Esophagus (tissue), 2 donors: Measurements from ENCODE around the gene B4GALNT4. TPM values are rescaled to one million over a fixed set of nuclear protein-coding genes. Genes with fewer than 3 reads are reported as not detected.
"Not testable (repeated sequence)": the region's sequence is repeated elsewhere in the genome, so short reads cannot be mapped to it uniquely, and the experiment has no call there.

Source experiments
- H3K27ac ChIP-seq, 2 donors: one replicate each; pipeline ENCODE4 v1.5.1; 2013; ENCODE audit warnings: low read depth in 2 of 2, mild to moderate bottlenecking in 2 of 2, inconsistent platforms in 1 of 2, low read length in 1 of 2, moderate library complexity in 1 of 2
- H3K27me3 ChIP-seq, 2 donors: one replicate each; pipeline ENCODE4 v1.6.1; 2013; ENCODE audit warnings: low read length in 2 of 2, control low read depth in 1 of 2, mild to moderate bottlenecking in 1 of 2; ENCODE audit not compliant: insufficient read depth in 2 of 2, control insufficient read depth in 1 of 2
- H3K36me3 ChIP-seq, 2 donors: one replicate each; pipeline ENCODE4 v1.6.1; 2013; ENCODE audit warnings: low read length in 1 of 2; ENCODE audit not compliant: control insufficient read depth in 2 of 2, insufficient read depth in 2 of 2
- H3K4me1 ChIP-seq, 2 donors: one replicate each; pipeline ENCODE4 v1.6.1; 2013; ENCODE audit warnings: low read length in 1 of 2; ENCODE audit not compliant: control insufficient read depth in 2 of 2, insufficient read depth in 2 of 2
- H3K4me3 ChIP-seq, 2 donors: one replicate each; pipeline ENCODE4 v1.5.1; 2013; ENCODE audit warnings: low read length in 2 of 2, mild to moderate bottlenecking in 2 of 2, low read depth in 1 of 2, moderate library complexity in 1 of 2
- H3K9me3 ChIP-seq, 2 donors: one replicate each; pipeline ENCODE4 v1.6.1; 2013; ENCODE audit warnings: mild to moderate bottlenecking in 2 of 2, low read depth in 1 of 2, low read length in 1 of 2, moderate library complexity in 1 of 2; ENCODE audit not compliant: control insufficient read depth in 2 of 2, insufficient read depth in 1 of 2
- WGBS, 2 donors: extraction: QIAGEN DNeasy Blood & Tissue Kit; methylation state at CpG; one replicate each; pipeline ENCODE4 v1.1.7; 2013; 5-methylcytosine and 5-hydroxymethylcytosine counted together
- polyA plus RNA-seq, 2 donors: library from polyadenylated mRNA; stranded (reverse); fragments of 200-250 nt; gene quantifications; one replicate each; pipeline ENCODE4 v1.2.3, GENCODE V29; 2013
- donor health status: healthy with polysubstance abuse.
- donor health status: Bipolar disorder and iron deficiency.

The B4GALNT4 gene
- polyA plus RNA-seq, 2 donors = 5.0 to 5.2 TPM

DNA sequence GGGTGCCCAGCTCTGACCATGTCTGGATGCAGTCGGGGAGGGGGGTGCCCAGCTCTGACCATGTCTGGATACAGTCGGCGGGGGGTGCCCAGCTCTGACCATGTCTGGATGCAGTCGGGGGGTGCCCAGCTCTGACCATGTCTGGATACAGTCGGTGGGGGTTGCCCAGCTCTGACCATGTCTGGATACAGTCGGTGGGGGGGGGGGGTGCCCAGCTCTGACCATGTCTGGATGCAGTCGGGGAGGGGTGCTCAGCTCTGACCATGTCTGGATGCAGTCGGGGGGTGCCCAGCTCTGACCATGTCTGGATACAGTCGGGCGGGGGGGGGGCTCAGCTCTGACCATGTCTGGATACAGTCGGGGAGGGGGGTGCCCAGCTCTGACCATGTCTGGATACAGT, 42.2 kb downstream of the B4GALNT4 start:
- peaks cover 4 to 23% of the 10 kb centered on the region in 2 donors for H3K4me1 ChIP-seq
- H3K4me3 ChIP-seq, H3K36me3 ChIP-seq, H3K27me3 ChIP-seq, H3K9me3 ChIP-seq, H3K27ac ChIP-seq: not testable (repeated sequence)
- 83 to 88% methylated on average over 9 to 11 of the region's 11 CpGs for WGBS, 2 donors

DNA sequence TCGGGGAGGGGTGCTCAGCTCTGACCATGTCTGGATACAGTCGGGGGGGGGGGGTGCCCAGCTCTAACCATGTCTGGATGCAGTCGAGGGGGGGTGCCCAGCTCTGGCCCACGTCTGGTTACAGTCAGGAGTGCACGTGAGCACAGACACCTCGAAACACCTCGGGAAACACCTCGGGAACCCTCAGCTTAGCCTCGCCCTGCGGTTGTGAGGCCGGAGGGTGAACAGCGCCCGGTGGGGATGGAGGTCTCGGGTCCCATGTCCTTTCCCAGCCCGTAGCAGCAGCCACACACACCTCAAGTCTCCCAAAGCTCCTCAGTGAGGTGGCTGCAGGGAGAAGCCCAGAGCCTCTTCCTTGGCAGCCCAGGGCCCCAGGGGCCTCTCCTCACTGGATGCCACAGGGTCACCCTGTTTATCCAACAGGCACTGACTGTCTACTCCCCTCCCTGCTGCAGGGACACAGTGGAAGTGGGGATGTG, 43.4 kb downstream of the B4GALNT4 start:
- Histone ChIP-seq H3K4me3 (no peak overlapping the region), H3K9me3 (no peaks in the 10 kb centered on the region), H3K27me3 (peaks cover 0 to 5% of the 10 kb centered on the region in 2 donors), H3K4me1 (peaks cover 4 to 15% of the 10 kb centered on the region in 2 donors), H3K36me3 (peaks cover 0 to 2% of the 10 kb centered on the region in 2 donors), H3K27ac (no peak overlapping the region)
- WGBS, 2 donors = 74 to 77% methylated on average over 14 to 15 of the region's 15 CpGs

DNA sequence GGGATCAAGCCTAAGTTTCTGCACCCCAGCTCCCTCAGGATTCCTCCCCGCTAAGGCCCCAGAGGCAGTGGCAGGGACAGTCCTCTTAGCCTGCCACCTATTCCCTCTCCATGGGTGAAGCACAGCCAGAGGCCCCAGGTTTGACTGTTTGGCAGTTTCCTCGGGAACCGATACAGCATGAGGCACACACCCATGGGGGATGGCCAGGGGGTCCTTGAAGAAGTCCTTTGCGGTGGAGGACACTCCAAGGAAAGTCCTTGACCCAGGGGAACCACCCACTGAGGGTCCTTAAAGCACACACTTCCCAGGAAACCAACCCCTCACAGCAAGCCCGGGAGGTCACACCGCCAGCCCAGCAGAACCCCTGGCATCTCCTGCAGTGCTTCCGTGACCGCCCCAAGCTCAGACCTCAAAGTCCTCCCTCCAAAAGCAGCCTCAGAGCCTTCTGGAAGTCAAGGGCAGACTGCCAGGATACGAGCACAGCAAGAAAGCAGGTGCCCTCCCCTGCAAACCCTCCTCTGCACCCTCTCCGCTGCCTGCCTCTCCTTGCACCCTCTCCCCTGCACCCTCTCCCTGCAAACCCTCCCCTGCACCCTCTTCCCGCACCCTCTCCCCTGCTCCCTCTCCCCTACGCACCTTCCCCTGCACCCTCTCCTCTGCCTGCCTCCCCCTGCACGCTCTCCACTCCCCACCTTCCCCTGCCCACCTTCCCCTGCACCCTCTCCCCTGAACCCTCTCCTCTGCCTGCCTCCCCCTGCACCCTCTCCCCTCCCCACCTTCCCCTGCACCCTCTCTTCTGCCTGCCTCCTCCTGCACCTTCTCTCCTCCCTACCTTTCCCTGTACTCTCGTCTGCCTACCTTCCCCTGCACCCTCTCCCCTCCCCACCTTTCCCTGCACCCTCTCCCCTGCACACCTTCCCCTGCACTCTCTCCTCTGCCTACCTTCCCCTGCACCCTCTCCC, 44.1 kb downstream of the B4GALNT4 start:
- peaks cover 0 to 5% of the 10 kb centered on the region in 2 donors for H3K27me3 ChIP-seq
- H3K4me1 ChIP-seq = peaks cover 4 to 13% of the 10 kb centered on the region in 2 donors
- peak overlapping the region in 1 of 2 donors; percentile 15 for H3K4me3 ChIP-seq
- H3K36me3 ChIP-seq = no peaks in the 10 kb centered on the region
- H3K27ac ChIP-seq = no peak overlapping the region
- 55 to 57% methylated on average over 13 of the region's 14 CpGs for WGBS, 2 donors
- no peaks in the 10 kb centered on the region for H3K9me3 ChIP-seq

DNA sequence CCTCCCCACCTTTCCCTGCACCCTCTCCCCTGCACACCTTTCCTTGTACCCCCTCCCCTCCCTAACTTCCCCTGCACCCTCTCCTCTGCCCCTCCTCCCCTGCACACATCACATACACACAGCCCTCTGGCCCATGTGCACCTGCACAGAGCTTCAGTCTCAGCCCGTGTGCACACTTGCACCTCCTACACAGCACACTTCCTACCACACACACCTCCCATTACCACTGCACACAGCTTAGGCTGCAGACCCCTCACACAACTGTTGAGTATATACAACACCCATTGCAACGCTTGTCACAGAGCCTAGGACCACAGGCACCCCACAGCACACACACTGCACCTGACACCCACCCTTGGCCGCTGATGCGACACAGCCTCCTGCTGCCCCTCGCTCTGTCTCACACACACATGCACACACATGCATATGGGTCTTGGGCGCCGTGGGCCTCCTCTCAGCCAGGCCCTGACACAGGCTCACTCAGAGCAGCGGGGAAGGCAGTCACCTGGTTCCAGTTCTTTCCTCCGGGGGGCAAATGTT, 45.1 kb downstream of the B4GALNT4 start:
- peak overlapping the region; percentile 23 to 38 for H3K4me3 ChIP-seq
- H3K4me1 ChIP-seq = peaks cover 4 to 13% of the 10 kb centered on the region in 2 donors
- H3K36me3 ChIP-seq = no peaks in the 10 kb centered on the region
- WGBS, 2 donors = 52 to 60% methylated on average over 9 of the region's 9 CpGs
- no peaks in the 10 kb centered on the region for H3K9me3 ChIP-seq
- peak overlapping the region; percentile 35 to 51 for H3K27ac ChIP-seq
- H3K27me3 ChIP-seq = peaks cover 0 to 5% of the 10 kb centered on the region in 2 donors

DNA sequence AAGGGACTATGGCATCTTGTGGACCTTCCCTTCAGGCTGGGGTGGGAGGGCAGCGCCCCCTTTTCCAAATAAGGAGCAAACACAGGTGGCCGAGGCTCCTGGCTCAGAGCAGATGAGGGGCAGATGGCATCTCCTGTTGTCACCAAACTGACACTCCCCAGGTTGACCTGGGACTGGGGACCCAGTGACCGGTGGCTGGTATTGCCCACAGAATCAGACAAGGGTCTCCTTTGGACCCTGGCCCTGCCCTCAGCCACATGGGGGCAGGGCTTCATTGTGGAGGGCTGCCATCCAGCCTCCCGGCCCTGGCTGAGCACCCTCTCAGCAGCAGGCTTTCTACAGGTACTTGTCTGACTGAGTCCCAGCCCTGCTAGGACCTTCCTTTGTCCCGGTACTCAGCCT, 46.3 kb downstream of the B4GALNT4 start:
- Histone ChIP-seq H3K4me3 (peak overlapping the region; percentile 58 to 66), H3K27ac (peak overlapping the region; percentile 71 to 89), H3K4me1 (peaks cover 4 to 13% of the 10 kb centered on the region in 2 donors), H3K36me3 (no peaks in the 10 kb centered on the region), H3K27me3 (peaks cover 0 to 5% of the 10 kb centered on the region in 2 donors), H3K9me3 (no peaks in the 10 kb centered on the region)
- WGBS, 2 donors = 57 to 61% methylated on average over 5 of the region's 5 CpGs

DNA sequence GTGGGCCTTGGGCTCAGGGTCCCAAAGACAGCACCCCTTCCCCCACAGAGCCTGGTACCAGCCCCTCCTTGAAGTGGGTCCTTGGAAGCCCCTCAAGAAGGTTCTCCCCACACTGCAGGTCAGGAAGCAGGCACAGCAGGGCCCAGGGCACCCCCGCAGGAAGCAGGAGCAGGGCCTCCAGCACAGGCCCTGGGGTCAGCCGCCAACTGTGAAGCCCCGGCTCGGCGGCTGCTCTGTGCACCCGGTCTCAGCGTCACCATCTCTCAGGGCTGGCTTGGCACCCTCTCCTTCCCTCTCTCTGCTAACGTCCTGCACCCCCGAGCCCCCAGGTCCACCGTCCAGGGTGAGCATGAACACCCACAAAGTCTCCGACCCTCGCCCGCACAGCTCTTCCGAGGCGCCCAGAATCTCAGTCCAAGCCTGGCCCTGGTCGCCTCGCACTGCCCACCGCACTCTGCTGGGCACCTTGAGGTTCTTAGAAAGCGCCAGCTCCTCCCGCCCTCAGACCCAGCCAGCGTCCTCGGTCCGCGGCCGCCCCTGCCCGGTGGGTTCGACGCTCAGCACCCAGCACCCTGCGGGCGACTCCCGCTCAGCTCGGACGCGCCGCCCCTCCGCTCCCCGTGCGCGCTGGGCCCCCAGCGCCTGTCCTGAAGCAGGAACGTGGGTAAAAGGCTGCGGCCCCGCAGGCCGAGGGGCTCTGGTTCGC, 46.9 kb downstream of the B4GALNT4 start:
- peak overlapping the region; percentile 58 to 66 for H3K4me3 ChIP-seq
- 8 to 12% methylated on average over 45 of the region's 45 CpGs for WGBS, 2 donors
- H3K27ac ChIP-seq = peak overlapping the region; percentile 71 to 89
- H3K36me3 ChIP-seq = peaks cover 0 to 2% of the 10 kb centered on the region in 2 donors
- peaks cover 0 to 5% of the 10 kb centered on the region in 2 donors for H3K27me3 ChIP-seq
- H3K9me3 ChIP-seq = no peaks in the 10 kb centered on the region
- peaks cover 4 to 17% of the 10 kb centered on the region in 2 donors for H3K4me1 ChIP-seq

DNA sequence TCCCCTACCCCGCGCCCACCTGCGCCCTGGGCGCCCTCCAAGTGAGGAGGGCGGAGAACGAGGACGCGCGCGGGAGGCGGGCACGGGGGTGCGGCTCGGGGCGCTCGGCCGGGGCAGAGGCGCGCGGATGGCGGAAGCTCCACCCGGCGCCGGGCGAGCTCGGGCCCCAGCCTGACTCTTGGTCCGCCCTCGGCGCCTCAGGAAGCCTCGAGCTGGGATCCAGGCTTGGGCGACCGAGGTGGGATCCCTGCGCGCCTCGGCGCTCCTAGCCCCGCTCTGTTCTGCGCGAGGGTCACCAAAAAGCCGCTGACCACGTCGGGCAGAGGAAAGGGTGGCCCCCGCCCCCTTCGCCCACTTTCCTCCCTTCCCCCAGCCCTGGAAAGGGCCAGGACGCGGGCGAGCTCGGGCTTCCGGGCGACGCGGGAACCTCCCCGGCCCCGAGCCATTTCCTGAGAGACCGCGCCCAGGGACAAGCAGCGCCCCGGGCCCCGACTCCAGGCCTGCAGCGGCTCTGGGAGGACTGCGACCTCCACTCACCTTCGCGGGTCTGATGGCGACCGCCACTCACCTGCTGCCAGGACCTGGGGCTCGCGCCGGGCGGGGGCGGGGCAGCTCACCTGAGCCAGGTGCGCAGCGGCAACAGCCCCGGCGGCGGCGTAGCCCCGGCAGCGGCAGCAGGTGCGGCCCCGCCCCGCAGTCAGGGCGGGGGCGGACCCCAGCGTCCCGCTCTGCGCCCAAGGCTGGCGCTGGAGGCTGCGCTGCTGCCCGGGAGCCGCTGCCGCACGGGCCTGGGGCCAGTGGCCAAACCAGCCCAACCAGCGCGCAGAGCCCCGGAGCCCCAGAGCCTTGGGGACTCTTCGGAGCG, 47.7 kb downstream of the B4GALNT4 start:
- peak overlapping the region; percentile 71 to 89 for H3K27ac ChIP-seq
- peaks cover 0 to 2% of the 10 kb centered on the region in 2 donors for H3K36me3 ChIP-seq
- peak overlapping the region; percentile 58 to 66 for H3K4me3 ChIP-seq
- H3K27me3 ChIP-seq = peaks cover 0 to 5% of the 10 kb centered on the region in 2 donors
- H3K9me3 ChIP-seq = no peaks in the 10 kb centered on the region
- peaks cover 4 to 17% of the 10 kb centered on the region in 2 donors for H3K4me1 ChIP-seq
- WGBS, 2 donors = 1% methylated on average over 69 to 97 of the region's 97 CpGs

DNA sequence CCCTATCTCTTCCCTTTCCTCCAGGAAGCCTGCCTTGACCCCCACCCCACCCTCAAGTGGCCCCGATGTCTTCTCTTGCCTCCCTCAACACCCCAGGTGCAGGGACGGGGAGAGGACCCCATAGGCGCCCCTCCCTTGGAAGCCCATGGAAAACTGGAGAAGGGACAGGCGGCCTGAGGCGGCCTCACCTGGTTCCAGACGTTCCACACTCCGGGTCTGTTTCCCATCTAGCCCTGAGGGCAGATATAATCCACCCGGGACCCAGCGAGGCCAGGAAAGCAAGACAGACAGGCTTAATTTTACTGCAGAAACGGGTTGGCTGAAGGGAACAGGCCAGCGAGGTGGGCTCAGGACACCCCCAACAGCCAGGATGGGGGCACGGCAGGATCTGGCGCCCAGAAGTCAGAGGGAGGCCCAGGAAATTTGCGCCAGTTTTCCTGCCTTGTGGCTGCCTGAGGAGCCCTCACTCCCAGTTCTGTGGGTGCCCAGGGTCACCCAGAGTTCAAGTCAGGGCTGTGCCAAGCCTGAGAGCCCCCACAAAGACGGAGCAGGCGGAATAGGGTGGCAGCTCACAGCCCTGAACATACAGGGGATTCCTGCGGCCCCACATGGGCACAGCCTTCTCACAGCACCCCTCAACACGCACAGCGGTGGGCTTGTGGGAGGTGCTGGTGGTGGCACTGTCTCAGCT, 48.5 kb downstream of the B4GALNT4 start:
- peak overlapping the region in 1 of 2 donors; percentile 71 for H3K27ac ChIP-seq
- peak overlapping the region; percentile 58 to 66 for H3K4me3 ChIP-seq
- H3K27me3 ChIP-seq = peaks cover 0 to 5% of the 10 kb centered on the region in 2 donors
- WGBS, 2 donors = 56 to 57% methylated on average over 18 to 19 of the region's 19 CpGs
- H3K9me3 ChIP-seq = no peaks in the 10 kb centered on the region
- peaks cover 4 to 16% of the 10 kb centered on the region in 2 donors for H3K4me1 ChIP-seq
- peaks cover 0 to 2% of the 10 kb centered on the region in 2 donors for H3K36me3 ChIP-seq
